Thyroid gland (tissue), 4 donors: ENCODE results near the gene CNNM3.

Experiments used
- POLR2A ChIP-seq, 2 donors: fragments of 450-650 bp; IDR thresholded peaks; one replicate each; pipeline ENCODE4 v1.6.1; 2017; ENCODE audit warnings: antibody characterized with exemption in 2 of 2, mild to moderate bottlenecking in 2 of 2, moderate library complexity in 1 of 2
- TF ChIP-seq, protein P1 (sequence below), 6 experiments: fragments of 200-600 bp in 3 of 6; fragments of 450-650 bp in 3 of 6; sonication (generic) in 3 of 6; IDR thresholded peaks; one replicate each; pipeline ENCODE4 v1.5.1; 2016 to 2019; ENCODE audit warnings: antibody characterized with exemption in 6 of 6, mild to moderate bottlenecking in 2 of 6, inconsistent platforms in 1 of 6, moderate library complexity in 1 of 6

DNA sequence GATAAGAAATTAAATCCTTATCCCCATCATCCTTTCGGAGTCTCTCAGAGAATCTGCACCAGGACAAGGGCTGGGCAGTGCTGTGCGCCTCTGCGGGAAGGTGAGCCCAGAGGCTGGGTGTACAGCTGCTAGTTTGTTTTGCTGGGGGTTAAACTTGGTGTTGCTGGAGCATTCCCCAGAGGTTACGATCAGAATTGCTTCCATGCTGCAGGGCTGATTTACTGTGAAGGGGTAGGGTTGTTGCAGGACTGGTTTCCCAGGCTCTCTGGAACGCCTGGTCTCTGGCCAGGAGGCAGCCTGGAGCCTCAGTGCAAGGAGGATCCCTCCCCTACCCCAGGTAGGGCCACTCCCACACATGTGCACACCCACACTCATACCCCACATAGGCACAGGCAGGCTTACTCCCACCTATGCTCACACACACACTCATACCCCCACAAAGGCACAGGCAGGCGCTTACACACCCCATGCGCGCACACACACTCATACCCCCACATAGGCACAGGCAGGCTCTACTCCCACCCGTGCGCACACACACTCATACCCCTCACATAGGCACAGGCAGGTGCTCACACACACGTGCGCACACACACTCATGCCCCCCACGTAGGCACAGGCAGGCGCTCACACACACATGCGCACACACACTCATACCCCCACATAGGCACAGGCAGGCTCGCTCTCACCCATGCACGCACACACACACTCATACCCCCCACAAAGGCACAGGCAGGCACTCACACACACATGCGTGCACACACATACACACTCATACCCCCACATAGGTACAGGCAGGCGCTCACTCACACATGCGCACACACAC lies 44.1 kb upstream of the CNNM3 start:
- TF ChIP-seq, protein P1, sequence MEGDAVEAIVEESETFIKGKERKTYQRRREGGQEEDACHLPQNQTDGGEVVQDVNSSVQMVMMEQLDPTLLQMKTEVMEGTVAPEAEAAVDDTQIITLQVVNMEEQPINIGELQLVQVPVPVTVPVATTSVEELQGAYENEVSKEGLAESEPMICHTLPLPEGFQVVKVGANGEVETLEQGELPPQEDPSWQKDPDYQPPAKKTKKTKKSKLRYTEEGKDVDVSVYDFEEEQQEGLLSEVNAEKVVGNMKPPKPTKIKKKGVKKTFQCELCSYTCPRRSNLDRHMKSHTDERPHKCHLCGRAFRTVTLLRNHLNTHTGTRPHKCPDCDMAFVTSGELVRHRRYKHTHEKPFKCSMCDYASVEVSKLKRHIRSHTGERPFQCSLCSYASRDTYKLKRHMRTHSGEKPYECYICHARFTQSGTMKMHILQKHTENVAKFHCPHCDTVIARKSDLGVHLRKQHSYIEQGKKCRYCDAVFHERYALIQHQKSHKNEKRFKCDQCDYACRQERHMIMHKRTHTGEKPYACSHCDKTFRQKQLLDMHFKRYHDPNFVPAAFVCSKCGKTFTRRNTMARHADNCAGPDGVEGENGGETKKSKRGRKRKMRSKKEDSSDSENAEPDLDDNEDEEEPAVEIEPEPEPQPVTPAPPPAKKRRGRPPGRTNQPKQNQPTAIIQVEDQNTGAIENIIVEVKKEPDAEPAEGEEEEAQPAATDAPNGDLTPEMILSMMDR (IDR thresholded peaks at IDR 0.05) = peak in 4 of 6 experiments; percentile 17 to 50 (median 29)
- TF ChIP-seq POLR2A (IDR thresholded peaks at IDR 0.05) = no peak
